Lung microvascular endothelial cell (primary cell): ENCODE data around the gene CHD2. TPM values are rescaled to one million over a fixed set of nuclear protein-coding genes. Genes with fewer than 3 reads are reported as not detected.
A peak's percentile ranks its signal among the peaks of the same experiment; 100 is the strongest.

ENCODE experiments used
- DNase-seq, 2 donors: peaks; one replicate each; pipeline versions ENCODE4 v3.0.0 to v3.0.0-alpha.2; 2010; ENCODE audit warnings: low read depth in 2 of 2
- total RNA-seq: library from RNA; depleted of rRNA; stranded (reverse); fragments of >200 nt; gene quantifications from 2 replicates; pipeline ENCODE4 v1.2.1, GENCODE V29; 2014

Gene CHD2
- total RNA-seq, 1 donor from 2014 or later, result 51.2 TPM

DNA sequence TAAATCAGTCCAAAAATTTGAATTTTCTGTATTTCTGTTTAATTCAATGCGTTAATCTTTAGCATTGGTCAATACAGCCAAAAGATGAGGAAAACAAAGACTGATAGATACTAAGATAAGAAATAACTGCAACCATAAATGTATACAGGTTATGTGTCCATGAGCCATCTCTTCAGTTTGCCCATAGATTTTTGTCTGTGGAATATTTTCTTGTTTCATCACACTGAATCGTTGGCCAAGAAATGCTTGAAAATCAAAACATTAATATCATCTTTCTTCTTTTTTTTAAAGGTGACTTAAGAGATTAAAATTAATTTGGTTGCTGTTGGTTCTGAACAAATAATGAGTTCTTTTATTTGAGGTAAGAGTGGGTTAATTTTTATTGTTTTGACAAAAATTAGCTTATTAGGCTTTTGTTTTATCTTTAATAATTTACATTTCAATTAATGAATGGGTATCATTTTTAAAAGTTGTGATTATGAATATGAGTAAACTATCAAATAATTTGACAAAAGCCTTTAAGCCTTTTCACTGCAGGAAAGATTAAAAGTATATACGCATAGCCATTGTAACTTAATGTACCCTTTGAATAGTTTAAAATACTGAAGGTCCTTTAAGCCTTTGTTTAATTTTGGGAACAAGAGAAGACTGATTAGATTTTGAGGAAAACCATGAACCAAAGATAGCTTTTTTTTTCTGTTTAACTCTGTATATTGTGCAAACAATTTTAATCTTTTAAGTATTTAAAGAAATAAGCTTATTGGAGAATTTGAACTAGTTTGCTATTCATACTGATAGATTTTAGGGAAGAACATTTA lies 14.7 kb upstream of the CHD2 start:
- peak in 1 of 2 donors; percentile 27 for DNase-seq

DNA sequence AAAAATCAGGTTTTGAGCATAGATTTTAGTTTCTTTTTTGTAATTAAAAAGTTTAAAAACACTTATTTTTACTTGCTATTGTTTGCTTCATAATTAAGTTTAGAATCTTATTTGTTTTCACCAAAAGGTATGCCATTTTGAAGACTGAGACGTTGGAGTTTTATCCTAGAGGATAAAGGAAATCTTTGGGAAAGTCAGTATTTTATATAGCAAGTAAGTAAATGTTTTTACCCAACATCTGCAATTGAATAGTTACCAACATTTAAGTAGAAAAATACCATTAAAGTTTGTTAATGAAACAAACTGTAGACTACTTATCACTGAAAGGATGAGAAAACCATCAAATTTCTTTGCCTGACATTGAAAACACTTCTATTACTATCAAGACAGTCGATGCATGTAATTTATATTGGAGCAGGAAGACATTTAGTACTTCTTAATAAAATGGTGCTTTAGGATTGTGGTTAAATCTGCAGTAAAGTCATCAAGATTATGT lies 14.0 kb upstream of the CHD2 start:
- DNase-seq, result no peak

DNA sequence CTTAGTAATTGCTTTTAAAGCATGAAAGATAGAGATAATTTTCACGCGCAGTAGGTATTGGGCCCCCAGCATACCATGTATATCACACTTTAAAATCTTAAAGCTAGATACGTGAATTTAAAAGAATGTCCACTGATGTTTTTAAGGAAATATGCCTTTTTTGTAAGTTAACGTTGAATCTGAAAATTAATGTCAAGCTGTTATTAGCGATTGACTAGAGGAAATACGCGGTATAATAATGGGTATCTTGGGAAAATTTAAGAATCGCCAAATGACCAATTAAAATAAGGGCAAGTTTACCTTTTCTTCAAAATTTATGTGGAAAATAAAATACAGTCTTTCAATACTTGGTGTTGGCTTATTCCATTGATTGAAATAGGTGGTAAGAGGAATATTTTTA lies 13.3 kb upstream of the CHD2 start:
- DNase-seq, result no peak

DNA sequence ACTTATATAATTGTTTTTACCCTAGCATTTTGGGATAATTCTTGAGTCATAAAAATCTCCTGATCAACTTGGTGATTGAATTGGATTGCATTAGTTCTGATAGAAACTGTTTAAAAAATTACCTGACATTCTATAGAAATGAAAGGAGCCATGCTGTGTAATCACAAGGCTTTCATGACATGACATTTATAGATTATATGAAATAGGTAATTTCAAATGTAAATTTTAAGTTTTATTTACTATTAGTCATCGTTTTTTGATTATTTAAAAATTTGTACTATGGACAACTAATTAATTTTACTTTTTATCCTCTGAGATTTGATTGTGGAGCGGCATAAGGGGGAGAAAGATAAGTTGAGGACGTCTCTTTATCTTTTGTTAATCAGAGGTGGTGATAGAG lies 12.3 kb upstream of the CHD2 start:
- no peak for DNase-seq

DNA sequence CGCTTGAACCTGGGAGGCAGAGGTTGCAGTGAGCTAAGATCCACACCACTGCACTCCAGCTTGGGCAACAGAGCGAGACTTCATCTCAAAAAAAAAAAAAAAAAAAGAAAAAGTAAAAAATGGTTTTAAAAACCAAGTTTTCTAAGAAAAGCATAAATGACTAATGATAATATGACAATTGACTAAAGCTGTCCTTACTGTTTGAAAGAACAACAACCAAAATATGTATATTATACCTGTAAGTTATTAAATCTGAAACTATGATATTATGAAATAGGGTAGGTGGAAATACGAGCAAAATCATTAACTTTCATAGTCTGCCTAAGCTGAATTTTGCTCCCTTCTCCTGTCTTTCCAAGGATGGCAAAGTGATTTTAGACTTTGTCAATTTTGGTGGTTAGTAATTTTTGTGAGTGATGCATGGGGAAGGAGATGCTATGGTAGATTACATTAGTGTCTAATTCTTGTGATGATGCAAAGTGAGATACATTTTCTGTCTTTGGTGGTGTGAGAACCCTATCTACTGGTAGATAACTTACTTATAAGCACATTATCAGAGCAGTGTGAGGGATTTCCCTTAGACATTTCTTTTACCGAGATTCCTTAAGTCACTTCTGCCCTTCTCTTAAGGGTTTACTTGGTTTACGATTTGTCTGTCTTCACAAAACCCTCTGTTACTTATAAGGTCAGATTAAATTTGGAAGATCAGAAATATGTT lies 10.6 kb upstream of the CHD2 start:
- no peak for DNase-seq

DNA sequence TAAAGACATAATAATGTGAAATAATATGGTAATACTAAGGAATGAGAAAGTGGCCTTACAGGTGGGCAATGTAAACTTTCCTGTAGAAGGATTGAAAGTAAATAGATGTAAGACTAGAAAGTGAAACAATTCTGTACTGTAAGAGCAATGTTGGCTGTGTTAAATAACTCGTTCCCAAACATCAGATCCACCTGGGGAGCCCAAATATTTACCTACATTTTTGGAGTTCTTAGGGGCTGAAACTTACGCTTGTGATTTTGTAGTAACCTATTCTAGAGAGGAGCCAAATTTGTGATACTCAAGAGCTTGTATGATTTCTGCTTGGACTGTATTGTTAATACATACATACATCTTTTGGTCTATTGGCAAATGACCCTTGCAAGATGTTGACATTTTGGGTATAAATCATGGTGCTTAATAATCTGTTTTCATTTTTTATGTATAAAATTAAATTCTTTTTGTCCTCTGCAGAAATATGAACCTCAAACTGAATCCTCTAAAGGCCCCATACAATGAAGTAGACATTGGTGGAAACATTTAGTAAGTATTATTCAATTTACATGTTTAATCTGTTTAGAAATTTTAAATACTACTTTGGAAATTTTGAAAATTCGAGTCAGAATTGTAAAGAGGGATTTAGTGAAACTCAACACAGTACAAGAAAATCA lies 8.5 kb upstream of the CHD2 start:
- DNase-seq, result no peak

DNA sequence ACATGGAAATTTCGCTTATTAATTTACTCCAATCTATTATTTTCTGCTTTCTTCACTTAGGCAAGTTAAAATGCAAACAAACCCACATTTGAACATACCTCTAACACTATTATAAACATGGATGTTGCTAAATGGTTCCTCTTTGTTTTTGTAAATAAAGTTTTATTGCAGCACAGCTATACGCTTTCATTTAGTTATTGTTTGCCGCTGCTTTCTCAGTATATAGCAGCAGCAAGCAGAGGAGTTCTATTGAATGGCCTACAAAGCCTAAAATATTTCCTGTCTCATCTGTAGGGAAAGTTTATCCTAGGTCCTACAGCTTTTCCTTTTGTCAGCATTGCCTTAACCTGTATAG lies 7.9 kb upstream of the CHD2 start:
- DNase-seq, result no peak

DNA sequence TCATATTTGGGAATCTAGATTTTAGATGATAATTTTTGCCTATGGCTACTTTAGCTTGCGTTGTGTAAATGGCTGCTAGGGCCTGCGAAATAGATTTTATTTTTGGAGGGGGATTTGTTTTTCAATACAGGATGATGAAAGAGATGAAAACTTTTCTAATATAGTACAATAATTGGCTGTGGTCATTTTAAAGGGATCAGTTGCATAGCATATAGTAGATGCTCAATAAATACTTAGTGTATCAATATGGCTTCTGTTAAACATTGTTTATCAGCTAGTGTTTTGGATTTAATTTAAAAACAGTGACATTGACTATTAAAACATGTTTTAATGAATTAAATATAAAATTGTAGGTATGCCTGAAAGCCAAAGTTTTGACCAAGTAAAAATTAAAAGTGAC lies 6.9 kb upstream of the CHD2 start:
- no peak for DNase-seq

DNA sequence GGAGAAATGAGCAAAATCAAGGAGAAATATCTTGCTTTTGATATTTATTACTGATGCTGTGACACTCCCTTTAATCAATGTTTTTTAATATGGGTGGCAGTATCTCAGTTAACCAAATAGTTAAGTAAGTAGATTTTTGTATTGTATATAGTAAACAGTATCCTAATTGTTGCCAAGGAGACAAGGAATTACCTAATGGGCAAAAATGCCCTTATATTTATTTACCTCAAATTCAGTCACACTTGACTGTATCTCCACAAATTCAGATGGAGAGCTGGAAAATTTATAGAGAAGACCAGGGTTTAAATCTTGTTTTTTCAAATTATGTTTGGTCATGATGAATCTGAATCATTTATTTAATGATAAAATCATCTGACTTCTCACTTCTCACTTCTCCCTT lies 3.6 kb upstream of the CHD2 start:
- peak in 1 of 2 donors; percentile 9 for DNase-seq

DNA sequence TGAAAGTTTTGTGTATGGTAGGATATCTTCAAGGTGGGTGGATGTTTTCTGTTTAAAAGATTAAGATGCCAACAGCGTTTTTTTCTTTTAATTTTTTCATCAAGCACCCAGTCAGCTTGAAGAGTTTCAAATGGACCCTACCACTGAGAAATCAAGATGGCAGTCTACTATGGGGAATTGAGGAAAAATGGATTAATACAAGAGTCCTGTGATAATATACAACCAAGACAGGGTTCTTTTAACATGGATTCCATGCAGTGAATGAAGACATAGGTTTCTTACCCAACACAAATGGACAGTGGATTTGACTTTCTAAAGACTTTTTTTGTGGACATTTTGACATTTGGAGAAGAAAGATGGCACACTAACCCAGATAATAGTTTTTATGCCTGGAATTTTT lies 2.5 kb upstream of the CHD2 start:
- DNase-seq, result no peak

DNA sequence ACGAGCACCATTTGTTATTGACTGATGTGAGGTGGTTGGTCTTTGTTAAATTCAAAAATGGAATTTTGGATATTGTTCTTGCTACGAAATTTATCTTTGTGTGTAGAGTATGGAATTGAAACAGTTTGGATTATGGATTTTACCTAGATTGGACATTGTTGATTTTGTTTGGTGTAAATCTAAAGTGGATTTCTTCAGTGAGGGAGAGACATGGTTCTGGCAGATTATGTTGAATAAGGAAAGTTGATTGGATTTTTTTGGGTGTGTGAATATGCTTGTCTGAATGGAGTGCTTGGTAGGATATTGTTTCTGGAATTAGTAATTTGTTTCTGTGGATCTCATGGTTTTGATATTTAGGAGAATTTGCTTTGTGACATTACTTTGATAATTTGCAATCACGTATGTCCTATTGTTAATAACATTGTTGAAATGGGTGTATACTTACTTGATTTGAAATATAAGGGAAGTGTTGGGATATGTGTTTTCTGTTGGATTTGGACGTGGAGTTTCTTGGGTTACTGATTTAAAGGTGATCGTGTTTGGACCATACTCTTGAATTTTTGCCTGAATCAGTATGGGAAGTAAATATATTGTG lies 1.0 kb upstream of the CHD2 start:
- DNase-seq, result no peak

DNA sequence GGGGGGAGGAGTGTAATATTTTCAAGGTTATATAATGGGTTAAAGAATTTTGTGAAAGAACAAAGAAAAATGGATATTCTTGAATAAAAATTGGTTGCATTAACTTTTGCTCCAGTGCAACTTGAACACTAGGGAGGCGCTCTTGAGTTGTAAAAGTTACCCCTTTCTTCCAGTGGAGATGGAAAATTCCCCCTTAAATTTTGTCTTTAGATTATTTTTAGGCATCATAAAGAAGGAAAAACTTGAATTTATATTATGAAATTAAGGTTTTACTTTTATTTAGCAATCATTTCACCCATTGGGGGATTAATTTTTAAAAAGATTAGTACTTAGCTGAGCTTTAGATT lies 550 bp upstream of the CHD2 start:
- peak in 1 of 2 donors; percentile 6 for DNase-seq

DNA sequence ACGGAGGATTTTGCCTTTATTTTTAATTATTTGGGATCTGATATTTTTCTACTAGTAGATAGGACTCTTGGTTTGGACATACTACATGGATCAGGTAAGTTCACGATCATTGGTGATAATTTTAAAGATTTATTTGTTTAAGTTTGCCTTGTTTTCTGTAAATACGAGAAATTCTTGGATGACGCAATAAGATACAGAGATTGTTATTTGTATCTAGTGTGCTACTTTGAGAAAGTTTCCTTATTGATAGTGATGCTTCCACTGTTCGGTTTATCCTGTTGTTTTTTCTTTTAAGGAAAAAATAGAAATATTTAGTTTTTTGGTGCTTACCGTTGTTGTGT lies 577 bp downstream of the CHD2 start:
- peak; percentile 3 to 25 for DNase-seq

DNA sequence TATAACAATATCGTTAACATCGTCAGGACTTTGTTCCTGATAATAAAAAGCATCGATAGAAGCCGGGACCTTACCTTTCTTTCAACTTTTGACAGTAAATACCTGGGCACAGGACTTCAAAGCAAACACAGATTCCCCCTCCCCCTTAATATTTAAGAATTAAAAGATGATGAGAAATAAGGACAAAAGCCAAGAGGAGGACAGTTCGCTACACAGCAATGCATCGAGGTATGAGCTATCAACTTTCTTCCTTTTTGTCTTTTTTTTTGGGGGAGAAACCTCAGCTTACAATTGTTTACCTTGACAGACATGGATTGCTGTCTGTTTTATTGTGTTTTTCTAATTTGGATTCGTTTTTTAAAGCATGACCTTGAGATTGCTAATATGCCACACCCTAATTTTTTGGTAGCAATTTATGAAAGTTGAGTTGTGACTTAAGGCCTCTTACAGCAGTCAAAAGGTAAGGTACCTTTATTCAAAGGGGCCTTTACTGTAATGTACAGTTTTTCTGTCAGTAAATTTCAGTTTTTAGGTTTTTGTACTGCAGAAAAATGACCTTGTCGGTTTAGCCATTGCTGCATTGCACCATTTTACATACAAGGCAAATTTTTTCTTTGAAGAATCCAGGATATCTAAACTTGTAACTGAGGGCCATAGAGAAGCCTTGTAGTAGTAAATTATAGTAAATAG lies 1.1 kb downstream of the CHD2 start:
- DNase-seq, result peak; percentile 19 to 44

DNA sequence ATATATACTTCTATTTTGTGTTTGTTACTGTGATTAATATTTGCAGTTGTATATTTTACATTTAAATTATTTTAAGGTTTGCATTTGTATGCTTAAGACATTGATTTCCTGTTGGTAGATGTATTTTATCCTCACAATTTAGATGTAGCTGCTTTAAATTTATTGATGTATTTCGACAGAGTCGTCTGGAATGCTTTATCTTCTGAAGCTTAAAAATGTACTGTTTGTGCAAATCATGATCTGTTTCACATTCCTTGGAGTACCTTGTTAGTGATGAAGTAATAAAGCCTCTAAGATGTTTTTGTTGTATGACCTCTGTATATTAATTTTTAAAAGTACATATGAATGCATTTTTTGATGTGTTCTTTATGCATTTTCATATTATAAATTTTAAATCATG lies 1.9 kb downstream of the CHD2 start:
- DNase-seq, result no peak

DNA sequence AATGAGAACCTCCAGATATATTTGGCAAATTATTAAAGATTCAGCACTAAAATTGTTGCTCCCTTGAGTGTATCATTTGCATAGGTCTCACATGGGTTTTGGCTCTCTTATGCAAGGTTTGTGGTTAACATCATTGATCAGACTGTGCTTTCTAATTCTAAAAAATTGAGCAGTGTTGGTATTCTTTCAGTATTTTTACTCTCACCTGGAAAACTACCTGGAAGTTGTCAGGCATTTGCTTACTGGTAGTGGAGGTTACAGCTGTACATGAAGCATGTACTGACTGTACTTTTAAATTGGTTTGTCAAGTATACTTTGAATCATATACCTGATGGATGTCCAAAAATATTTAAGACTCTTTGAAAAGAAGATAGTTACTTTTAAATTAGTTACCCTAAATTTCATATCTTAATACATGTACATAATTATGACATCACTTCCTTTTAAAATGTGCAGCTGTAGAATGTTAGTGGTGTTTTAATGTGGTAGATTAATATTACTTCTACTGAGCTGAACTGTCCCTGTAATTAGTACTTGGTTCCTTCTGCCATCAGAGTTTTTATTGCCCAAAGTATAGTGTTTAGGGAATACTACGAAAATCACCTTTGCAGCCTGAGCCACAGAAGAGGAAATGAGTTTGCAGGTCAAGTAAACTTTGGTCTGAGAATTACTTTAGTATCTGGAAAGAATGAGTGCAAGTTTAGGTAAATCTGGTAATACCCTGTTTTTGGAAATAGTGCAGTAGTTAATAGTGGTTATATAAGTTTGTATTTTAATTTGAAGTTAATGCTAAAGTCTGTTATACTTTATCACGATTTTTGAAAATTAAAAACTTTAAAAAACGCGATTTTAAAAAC lies 2.8 kb downstream of the CHD2 start:
- peak; percentile 22 to 57 for DNase-seq

DNA sequence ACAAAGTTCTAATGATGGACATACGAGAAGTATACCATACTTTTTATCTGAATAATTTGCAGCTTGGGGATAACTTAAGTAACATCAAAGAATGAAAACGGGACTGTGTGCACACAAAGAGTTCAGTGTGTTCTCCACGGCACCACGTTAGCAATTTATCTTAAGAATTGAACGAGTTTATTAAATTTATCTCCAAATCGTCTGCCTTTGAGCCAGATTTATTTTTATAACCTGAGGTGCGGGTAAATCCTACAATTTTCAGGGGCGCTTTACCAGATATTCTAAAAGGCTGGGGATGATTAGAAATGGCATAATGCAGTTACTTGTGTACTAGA lies 3.5 kb downstream of the CHD2 start:
- DNase-seq, result no peak

DNA sequence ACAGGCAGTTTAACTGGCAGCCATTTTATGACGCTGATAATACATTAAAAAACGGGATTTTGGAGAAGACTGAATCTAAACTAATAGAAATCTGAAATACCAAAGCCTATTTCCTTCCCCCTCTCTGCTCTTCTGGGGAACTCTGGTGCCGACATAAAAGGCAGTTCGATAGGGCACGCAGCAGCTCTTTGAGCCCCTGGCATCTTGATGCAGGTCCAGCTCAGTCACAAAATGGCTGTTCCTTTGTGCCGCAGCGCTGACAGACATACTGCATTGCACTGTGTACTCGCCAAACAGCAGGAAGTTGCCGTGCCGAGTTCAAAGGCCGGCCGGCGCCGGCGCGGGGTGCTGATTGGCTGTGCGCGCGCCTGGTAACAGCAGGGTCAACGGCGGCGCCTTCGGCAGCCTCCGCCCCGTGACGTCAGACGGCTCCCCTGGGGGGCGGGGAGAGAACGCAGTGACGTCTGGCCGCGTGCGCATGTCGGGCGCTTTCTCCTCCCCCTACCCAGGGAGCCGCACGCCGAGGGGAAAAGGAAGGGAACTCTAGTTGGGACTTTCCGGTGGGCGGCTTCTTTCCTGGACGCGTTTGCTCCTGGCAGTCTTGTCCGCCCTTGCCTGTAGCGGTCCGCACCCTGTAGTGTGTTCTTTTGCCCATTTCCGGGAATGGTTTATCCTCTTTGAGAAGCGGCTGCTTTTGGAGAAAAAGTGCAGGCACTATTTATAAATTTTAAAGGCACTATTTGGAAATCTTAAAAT lies 4.0 kb downstream of the CHD2 start:
- peak; percentile 99 to 100 for DNase-seq

DNA sequence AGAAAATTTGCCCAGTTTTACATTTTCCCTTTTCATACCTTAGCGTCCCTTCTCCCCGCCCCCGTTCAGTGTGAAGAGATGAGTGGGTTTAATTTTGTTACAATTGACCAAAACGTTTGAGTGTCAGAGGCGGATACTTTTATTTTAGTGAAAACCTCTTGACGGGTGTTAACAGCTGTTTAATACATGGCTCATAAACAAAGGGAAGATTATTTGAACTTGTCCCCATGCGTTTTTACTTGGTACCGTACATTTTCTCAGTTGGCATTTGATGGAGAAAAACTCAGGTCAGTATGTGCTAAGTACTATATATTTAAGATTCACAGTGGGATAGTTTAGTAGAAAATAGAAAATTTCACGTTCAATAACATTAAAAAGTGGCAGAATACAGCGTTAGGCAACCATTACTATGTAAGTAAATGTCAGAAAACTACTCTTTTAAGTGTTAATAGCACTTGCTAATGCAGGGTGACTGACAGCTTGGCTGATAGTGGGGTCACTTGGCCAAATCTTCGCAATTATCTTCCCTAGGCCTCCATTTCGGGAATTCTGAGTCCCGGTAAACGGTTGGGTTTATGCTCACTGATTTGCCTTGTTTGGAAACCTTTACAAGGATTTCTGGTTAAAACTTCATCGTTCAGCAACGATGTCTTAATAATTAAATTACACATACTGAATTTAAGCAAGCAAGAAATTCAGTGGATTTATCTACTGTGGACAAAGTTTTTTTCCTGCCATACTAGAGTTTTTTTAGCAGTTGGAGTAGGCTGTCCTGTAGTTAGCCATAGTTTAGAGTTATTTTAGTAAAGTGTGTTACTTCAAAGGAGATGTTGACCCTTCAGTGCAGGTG lies 4.8 kb downstream of the CHD2 start:
- DNase-seq, result peak; percentile 5 to 36
